NCI-H524 (cell line): Measurements from ENCODE around the gene ZFYVE28.
A peak's percentile ranks its signal among the peaks of the same experiment; 100 is the strongest.
"Not testable (repeated sequence)": the region's sequence is repeated elsewhere in the genome, so short reads cannot be mapped to it uniquely, and the experiment has no call there.

Source experiments
- DNase-seq, 2 experiments: peaks; one replicate each; lab custom pipeline; 2025; lab: John Stamatoyannopoulos, UW

Gene ZFYVE28

DNA sequence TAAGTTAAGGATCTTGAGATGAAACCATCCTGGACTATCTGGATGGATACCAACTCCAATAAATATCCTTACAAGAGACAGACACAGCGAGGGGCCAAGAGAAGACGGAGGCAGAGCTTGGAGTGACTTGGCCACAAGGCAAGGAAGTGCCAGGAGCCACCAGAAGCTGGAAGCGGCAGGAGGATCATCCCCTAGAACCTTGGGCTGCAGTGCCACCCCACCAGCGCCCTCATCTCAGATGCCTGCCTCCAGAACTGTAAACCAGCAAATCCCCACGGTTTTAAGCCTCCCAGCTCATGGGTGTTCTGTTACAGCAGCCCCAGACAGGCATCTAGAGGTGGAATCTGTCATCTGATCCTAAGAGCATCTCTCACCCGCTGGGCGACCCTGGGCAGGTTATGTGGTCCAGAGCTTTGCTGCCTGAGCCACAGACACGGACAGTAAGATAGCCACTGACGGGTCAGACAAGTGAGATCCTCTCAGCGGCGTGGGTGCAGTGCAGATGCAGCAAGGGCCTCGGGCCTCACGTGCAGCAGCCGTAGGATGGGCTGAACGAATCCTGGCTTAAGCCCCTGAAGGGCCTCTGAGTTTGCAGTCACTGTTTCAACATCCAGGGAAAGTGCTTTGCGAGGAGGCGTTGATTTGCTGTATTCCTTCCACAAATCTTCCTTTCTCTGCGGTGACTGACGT is 131.4 kb downstream of the ZFYVE28 start:
- peak; percentile 49 to 72 for DNase-seq

DNA sequence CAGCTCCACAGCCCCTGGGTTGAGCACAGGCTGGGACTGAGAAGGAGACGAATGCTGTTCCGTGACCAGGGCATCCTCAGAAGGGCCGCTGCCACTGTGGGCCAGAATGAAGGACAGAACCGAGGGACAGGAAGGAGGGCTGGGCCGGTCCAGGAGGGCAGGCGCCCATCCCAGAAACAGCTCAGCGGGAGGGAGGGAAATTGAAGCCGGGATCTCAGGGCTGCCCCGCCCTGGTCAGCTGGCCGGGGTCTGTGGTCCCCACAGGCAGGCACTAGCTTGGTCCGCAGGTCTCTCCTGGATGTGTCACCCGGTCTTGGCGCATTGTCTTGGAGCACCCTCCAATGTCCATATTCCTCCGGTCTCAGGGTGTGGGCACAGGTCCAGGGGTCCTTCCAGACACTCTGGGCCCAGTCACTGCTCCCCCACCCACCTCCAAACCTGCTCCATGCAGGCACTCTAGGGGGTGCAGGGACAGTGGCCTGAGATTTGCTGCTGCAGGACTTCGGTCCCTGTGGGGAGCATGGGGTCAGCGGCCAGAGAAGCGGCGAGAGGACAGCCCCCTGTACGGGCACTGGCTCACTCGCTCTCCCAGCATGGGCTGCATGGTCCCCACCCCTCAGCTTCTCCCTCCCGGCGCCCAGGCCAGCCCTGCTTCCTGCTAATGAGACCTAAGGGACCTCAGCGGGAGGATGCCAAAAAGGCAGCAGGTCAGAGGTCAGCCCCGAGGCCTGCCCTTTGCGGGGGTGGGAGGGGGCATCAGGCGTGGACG is 132.6 kb downstream of the ZFYVE28 start:
- DNase-seq = no peak

DNA sequence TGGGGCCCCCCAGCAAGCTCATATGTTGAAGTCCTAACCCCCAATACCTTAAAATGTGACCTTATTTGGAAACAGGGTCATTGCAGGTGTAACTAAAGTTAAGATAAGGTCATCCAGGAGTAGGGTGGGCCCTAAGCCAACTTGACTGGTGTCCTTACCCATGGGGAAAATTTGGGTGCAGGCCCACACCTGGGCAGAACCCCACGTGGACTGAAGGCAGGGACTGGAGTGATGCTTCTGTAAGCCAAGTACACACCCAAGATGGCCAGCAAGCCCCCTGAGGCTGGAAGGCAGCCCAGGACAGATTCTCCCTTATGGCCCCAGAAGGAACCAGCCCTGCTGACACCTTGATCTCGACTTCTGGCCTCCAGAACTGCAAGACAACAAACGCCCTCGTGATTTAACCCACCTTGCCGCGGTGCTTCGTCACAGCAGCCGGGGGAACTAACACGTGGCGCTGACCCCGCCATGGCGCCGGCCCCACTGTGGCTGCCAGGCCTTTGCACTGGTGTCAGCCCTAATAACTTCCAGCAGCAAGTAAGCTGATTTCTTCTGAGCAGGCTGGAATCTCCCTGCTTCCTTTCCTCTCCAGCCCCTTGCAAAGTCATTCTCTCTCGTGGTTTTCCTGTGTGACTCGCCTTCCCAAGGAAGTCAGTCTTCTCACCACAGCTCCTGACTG is 133.4 kb downstream of the ZFYVE28 start:
- no peak for DNase-seq

DNA sequence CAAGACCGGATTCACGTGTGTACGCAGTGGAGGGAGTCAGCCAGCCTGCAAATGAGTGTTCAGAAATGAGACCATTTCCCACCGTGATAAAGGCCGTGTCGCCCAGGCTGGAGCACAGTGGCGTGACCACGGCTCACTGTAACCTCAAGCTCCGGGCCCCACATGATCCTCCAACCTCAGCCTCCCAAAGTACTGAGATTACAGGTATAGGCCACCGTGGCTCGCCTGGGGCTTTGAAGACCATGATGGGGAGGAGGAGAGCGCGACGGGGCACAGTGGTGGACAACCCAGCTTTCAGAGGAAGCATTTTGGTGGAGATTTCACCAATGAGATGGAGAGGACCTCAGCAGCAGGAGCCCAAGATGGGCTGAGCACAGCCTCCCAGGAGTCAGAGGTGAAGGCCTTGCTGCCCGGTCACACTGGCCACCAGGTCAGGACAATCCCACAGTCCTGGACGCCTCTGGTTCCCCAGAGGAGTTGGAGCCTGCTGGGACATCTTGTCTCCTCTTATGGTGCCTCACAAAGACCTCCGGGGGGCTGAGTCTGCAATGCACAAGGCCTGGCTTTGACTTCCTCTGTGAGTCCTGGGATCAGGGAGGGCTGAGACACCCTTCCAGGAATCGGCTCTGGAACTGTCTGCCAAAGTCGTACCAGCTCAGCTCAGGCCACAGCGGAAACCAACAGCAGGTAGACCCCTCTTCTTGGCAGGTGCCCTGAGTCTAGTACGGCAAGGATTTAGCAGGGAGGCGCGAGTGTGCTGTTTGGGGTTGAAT is 134.1 kb downstream of the ZFYVE28 start:
- DNase-seq = no peak

DNA sequence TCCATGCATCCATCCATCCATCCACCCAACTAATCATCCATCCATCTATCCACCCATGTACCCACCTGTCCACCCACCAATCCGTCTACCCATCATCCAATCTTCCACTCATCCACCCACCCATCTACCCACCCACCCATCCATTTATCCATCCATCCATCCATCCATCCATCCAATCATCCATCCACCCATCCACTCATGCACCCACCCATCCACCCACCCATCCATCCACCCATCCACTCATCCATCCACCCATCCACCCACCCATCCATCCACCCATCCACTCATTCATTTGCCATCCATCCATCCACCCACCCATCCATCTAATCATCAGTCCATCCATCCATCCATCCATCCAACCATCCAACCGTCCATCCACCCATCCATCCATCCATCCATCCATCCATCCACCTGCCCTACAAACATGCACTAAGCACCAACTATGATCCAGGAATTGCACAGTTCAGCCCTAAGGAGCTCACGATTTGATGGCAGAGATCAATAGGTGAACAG is 135.2 kb downstream of the ZFYVE28 start:
- DNase-seq = no peak

DNA sequence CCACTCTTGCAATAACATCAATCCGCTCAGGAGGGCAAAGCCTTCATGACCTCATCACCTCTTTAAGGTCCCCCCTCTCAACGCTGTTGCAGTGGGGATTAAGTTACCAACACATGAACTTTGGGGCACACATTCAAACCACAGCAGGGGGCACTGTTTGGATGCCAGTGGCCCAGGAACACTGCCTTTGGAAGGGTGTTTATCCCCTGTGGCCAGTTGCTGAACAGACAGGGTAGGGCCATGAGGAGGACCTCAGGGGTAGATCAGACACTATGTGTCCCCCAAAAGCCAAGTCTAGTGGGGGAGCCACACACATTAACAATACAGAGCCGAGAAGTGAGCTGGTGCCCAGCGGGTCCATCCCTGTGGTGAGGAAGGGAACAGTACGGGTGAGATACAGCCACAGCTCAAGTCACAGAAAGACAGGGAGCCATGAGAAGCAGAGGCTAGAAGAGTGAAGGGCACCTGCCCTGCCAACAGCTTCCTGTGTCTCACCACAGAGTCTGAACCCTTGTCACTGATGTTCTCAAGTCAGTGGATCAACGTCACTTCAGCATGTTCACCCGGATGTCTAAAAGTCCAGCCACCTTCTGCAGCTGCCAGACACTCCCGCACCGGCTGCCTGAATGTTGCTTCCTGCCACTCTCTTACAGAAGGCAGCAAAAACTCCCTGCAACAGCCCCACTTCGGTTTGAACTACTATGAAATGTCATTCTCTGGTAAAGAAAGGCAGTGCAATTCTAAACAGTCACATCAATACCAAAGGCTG is 136.7 kb downstream of the ZFYVE28 start:
- no peak for DNase-seq

DNA sequence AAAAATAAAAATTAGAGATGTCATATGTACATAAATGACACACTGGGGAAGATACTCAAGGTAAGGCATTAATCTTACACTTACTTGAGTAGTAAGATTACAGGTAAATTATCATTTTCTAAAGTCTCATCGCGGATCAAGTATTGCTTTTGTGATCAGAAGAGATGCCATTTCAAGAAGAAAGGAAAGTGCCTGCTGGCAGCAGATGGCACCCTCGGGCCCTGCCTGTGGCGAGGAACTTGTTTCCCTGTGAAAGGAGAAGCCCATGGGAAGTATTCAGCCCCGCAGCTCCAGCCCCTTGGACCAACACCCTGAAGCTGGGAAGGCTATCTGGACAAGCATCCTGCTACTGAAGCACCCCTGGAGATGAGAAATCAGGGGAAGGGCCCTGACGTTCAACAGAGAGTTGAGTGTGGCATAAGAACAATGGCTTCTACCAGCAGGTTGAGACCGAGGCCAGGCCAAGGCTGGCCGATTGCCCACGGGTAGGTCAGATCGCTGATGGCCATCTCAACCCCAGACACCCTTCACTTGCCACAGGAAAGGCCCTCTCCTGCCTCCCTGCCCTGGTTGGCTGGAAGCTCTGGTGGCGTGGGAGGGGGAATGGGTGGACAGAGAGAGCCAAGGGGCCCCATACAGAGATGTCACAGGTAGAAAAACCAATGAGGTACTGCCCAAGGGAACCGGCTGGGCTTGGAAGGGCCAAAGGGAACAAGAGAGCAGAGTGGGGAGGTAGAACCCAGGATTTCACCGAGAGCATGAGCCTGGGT is 137.7 kb downstream of the ZFYVE28 start:
- DNase-seq = peak in 1 of 2 experiments; percentile 46

DNA sequence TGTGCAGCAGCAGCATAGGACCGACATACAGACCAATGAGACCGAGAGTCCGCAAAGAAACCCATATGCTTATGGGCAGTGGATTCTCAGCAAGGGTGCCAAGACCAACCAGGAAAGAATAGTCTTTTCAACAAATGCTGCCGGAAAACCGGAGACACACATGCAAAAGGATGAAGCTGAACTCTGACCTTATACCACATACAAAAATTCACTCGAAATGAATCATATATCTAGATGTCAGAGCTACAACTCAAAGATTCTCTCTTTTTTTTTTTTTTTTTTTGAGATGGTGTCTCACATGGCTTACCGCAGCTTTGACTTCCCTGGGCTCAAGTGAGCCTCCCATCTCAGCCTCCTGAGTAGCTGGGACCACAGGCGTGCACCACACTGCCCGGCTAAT is 140.5 kb downstream of the ZFYVE28 start:
- DNase-seq = no peak

DNA sequence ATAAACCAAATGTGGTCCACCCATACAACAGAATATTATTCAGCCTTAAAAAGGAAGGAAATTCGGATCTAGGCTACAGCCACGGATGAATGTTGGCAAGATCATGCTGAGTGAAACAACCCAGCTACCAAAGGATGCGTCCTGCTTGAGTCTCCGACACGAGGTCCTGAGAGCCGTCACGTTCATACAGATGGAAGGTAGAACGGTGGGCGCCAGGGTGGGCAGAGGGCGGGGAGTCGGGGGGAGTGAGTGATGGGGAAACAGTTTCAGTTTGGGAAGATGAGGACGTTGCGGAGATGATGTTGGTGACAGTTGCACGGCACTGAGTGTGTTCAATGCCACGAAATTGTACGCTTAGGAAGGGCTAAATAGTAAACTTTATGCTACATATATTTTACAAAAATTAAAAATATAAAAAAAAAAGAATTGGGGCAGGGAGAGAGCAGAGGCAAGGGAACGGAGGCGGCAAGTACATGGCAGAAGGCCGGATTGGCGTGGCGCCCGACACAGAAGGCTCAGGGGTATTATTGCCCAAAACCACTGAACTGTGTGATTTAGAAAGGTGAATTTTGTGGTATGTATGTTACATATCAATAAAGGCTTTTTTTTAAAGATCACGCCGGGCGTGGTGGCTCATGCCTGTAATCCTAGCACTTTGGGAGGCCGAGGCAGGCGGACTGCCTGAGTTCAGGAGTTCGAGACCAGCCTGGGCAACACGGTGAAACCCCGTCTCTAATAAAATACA is 141.7 kb downstream of the ZFYVE28 start:
- DNase-seq = no peak

DNA sequence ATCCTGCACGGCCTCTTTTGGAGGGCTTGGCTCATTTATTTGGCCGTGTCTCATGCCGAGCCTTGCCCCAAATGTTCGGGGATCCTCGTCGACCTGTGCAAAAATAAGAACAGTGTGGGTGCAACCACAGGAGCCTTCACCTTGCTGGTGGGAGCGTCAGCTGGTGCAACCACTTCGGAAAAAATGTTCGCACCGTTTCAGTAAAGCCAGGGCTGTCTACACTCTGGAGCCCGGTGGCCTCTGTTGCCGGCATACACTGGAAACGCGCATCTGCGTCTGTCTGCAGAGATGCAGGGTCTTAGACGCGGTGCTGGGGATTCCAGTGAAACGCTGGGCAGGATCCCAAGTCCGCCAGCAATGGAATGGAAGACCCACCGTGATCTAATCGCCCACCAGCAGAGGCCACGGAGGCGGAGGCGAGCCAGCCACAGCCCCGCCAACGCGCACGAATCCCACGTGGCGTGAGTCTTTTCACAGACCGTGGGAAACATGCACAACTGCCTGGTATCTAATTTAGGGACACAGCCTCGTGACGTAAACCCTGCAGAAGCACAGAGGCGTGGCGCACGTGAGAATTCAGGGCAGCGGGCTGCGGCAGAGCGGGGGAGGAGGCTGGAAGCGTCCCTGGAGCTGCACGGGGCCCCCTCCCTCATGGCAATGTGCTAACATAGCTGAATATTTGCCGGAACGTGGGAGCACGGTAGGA is 142.7 kb downstream of the ZFYVE28 start:
- DNase-seq = no peak

DNA sequence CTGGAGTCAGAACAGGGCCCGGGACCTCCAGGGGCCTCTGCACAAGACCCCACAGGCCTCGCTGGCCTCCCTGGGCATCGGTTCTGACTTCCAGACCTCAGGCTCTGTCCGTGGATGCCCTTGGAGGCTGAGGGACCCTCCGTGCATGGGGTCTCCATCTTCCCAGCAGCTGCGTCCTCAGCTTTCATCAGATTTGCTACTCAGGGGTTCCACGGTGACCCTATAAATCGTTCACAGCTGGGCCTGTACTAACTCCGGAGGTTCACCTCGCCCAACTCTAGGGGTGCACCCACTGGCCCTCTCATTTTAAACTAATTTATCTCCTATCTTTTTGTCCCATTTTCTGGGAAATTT is 143.4 kb downstream of the ZFYVE28 start:
- not testable (repeated sequence) for DNase-seq

DNA sequence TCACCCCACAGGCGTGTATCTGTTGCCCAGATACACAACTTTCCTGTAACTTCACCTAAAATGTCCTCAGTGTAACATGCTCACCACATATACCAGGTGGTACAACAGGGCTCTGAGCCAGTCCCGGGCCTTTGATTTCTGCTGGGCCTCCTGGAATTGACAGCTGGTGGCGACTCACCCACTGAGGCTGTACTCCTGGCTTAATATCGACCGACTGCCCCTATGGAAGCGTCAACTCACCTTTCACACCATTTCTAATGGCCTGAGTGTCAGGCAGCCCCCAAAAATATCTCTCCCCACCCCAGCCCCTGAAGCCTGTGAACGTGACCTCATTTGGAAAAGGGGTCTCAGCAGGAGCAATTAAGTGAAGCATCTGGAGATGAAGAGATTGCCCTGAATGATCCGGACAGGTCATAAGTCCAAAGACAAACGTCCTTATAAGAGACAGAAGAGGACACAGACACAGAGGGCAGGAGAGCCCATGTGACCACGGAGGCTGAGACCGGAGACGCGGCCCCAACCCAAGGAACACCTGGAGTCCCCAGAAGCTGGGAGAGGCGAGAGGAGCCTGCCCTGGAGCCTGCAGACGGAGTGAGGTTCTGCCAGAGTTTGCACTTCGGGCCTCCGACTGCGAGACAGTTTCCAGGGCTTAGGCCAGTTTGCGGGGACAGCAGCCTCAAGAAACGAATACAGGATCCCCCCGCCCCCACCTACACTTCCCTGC is 144.0 kb downstream of the ZFYVE28 start:
- peak in 1 of 2 experiments; percentile 13 for DNase-seq

DNA sequence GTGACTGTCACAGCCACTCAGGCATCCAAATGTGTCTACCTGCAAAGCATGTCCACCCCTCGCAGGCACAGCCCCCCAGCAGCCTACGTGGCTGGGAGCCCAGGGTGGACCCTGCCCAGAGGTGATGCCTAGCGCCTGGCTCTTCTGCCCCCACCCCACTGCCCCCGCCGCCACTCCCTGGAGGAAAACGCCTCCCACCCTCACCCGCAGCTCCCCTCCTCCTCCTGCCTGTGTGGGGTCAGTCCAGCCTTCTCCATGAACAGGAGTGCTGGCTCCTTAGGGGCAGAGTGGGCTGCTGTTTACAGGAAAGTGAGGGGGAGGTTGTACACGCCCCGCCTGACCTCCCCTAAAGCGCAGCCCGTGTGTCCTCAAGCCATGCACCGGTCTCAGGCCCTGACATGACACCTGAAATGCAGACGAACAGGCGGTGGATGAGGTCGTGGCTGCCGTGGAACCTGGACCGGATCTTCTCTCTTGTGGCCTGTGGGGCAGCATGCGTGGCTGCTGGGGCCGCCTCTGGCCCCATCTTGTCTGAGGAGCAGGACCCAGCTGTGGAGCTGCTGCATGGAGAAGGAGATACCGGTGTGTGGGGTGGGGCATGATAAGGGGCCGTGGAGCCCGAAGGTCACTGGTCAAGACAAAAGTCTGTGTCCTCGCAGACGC is 144.7 kb downstream of the ZFYVE28 start:
- no peak for DNase-seq

DNA sequence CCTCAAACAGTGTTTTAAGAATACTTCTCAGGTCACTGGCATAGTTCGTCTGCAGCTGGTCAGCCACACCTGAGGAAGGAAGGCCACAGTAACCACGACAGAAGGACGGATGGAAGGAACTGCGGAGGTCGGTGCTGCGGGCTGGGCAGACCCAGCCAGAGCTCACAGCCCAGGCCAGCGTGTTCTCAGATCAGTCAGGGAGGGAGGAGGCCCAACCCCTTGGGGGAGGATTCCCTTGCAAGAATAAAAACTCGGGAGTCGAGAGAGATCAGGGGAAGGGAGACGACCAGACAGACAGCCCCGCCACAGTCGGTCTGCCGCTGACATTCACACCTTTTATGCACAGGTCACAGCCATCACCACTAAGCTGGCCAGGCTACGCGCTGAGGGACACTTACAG is 145.2 kb downstream of the ZFYVE28 start:
- DNase-seq = no peak

DNA sequence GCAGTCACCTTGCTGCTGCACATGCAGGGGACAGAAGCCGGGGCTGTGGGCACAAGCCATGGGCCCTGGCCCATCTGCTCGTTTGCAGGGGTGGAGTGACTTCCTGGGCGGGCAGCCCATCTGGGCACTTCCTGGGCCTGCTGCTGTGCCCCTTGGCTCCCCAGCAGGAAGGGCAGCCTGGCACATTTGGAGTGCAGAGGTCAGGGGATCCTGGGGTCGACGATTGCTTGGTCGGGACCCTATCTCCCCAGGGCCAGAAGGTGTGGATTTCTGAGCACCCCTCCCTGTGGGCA is 145.7 kb downstream of the ZFYVE28 start:
- DNase-seq = peak; percentile 34 to 69

DNA sequence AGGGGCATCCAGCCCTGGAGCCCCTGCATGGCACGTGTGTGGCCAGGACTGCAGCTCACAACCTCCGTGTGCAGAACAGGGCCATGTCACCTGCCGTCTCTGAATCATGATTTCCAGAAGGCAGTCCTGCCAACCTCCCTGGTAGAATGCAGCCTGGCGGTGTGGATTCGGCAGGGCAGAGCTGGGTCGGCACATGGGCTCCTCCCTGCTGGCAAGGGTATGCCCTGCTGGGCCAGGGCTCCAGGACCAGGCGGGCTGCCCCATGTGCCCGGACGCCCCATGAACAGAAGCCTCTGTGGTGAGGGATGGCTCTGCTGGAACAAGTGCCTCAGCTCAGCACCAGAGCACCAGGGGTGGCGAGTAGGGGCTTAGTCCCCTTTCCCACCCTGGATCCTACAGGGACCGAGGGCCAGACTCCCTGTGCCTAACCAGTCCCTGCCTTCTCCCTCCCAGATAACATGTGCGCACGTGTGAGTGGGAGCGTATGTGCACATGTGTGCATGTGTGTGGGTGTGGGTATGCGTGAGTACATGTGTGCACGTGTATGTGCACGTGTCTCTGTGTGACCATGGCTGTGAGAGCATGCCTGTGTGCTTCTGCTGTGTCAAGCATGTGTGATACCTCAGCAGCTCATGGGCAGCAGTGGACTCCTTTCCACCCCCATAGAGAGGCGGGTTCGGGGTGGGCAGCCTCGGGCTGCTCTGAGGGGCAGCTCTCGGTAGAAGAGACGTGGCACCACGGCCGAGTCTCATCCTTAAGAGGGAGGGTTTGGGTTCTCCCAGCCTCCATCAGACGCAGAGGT is 146.2 kb downstream of the ZFYVE28 start:
- no peak for DNase-seq

DNA sequence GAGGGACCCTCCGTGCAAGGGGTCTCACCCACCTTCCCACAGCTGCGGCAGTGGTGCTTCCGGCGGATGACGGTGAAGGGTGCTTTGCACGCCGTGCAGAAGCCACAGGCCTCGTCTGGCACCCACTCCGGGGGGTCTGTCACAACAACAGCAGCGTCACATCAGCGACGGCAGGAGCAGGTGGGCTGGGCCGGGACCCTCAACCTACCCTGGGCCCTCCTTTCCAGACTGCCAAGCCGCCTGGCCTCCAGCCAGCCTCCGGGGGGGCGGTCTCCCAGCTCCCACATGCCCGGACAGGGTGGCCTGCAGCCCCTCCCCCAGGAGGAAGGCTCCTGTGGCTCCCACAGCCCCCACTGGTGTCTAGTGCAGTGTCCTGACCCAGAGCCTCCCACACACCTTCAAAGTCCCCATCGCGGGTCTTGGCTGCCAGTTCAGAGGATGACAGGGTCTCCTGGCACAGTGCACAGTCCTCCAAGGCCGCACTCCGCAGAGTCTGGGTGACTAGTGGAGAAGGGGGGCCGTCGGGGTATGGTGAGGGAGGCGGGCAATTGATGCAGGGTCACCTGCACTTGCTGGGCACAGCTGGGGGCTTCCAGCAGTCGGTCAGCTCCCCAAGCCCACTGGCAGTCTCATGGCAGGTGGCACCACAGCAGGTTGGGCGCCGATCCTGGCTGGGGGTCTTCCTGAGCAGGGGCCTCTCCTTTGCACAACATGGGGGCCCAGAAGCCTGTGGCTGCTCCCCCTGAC is 147.0 kb downstream of the ZFYVE28 start:
- DNase-seq = no peak
